ENCODE results near the gene SAP30BP.

Gene SAP30BP

GRCh38 chr17:75650874-75651273 is 16.3 kb upstream of the SAP30BP start:
- DNase-seq: no peak

GRCh38 chr17:75652341-75652740 is 14.8 kb upstream of the SAP30BP start:
- no peak for DNase-seq

DNA sequence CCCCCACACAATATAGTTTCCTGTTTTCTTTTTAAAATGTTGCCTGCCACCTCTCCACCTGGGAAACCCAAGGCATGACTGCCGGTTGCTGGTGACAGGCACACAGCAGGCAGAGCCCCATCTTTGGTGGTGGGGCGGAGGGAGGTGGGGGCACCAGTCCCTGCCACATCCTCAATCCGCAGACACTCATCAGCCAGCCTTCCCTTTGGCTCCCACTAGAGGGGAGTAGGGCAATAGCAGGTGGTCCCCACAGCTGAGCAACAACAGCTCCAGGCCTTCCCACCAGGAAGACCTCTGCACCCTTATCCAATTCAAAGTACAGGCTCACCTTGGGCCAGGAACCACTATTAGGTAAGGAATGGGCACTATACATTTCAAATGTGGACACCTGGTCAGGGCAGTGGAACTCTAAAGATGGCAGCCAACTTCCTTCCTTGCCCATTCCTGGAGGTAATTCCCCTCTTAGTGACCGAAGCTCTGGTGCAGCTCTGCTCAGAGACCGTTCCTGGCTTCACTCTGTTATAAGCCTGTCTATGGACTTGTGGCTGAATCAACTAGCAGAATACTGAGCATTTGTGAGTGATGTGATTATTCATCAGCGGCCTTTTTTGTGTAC is 14.1 kb upstream of the SAP30BP start:
- DNase-seq: peak; percentile 23

DNA sequence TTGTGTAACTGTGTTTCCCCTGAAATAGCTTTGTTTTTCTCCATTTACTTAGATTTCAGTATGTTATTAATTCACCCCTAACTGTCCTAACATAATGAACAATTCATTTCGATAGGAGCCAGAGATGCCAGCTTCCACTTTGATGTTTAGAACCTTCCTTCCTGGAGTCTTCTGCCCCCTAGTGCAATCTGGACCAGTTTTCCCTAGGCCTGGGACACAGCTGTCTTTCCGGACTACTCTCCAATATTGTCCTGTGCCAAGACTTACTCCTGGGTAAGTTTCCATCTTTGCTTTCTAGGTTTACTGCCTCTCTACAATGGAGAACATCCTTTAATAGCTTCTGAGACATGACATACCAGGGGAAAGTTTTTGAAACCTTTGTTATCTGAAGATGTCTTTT is 13.0 kb upstream of the SAP30BP start:
- no peak for DNase-seq

GRCh38 chr17:75658237-75658636 is 8.9 kb upstream of the SAP30BP start:
- DNase-seq: no peak

GRCh38 chr17:75661531-75661930 is 5.6 kb upstream of the SAP30BP start:
- DNase-seq: no peak

DNA sequence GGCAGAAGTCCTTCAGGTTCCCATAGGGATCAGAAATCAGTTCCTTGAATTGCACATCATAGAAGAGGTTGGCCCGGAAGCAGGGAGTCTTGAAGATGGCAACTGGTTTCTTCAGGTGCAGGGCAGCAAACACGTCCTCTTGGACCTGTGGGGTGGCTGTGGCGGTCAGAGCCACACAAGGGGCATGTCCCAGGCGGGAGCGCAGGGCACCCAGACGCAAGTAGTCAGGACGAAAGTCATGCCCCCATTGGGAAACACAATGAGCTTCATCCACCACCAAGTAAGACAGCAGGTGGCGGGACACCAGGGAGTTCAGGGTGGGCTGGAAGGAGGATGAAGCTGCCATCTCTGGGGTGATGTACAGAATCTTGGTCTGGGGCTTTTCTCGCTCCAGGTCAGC is 4.6 kb upstream of the SAP30BP start:
- no peak for DNase-seq

DNA sequence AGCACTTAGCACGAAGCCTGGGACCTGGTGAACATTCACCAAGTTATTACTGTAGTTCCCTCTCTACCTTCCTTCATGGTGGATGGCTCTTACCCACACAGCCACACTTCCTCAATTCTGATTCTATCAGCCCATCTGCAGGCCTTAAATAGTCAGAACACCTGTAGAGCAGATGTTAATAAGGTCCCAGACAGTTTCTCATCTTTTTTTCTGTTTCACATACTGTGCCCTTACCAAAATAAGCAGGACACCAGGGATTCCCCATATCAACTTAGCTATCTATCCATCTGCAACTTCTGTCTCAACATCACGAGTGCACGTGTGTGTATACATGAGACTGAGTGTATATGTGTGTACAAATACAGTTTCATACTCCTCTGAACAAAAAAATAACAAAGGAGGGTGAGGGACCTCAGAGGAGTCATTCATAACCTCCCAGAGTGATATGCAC is 3.0 kb upstream of the SAP30BP start:
- DNase-seq: no peak

DNA sequence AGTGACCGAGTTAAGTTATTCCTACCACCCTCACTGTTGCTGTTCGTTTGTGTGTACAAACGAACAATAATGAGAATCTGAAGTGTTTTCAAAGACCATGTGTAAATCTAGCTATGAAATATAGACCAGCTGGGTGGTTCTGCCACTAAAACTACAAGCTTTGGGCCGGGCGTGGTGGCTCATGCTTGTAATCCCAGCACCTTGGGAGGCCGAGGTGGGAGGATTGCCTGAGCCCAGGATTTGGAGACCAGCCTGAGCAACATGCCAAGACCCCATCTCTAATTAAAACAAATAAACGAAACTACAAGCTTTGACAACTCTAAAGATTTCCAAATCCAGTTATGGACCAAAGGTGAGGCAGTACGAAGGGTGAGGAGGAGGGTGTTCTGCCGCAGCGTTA is 1.2 kb upstream of the SAP30BP start:
- DNase-seq: no peak

- no peak for DNase-seq
Measured at GRCh38 chr17:75667825-75668224, 687 bp downstream of the SAP30BP start.

- DNase-seq: no peak
Measured at GRCh38 chr17:75668489-75668888, 1.4 kb downstream of the SAP30BP start.

- DNase-seq: no peak
Measured at GRCh38 chr17:75670868-75671267, 3.7 kb downstream of the SAP30BP start.

DNA sequence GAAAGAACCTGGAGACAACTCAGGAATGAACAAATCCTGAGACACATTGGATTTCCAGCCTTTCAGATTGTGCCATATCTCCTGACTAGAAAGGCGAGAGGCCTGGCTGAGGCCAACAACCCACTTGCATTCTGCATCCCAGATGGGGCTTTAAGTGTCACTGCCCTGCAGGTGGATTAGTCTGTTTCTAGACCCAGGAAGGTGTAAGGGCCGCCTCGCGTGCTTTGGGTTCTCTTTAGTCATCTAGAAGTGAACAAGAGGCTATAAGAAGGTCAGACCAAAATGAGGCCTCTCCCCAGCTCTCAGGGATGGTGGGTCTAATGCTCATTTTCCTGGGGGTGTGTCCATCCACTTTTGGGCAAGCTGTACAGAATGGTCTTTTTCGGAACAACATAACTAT is 4.9 kb downstream of the SAP30BP start:
- no peak for DNase-seq

DNA sequence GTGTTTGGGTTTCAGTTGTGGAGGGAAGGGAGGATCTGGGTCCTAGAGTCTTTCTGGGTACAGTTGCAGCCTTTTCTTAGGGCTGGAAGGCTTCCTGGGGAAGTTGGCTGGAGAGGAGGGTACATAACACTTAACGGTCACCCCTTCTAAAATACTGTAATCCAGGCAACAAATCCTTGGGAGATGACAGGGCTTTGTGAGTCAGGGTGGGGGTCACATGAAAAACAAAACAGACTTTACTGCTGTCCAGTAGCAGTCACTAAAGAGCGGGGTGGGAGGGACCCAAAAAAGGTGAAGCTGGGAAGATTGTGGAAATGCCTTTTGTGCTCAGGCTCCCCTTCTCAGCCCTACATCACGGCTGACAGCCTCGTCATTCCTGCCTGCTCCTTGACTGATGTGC is 6.3 kb downstream of the SAP30BP start:
- DNase-seq: no peak

GRCh38 chr17:75676461-75676860 is 9.3 kb downstream of the SAP30BP start:
- no peak for DNase-seq

GRCh38 chr17:75679706-75680211 is 12.6 kb downstream of the SAP30BP start:
- no peak for DNase-seq

DNA sequence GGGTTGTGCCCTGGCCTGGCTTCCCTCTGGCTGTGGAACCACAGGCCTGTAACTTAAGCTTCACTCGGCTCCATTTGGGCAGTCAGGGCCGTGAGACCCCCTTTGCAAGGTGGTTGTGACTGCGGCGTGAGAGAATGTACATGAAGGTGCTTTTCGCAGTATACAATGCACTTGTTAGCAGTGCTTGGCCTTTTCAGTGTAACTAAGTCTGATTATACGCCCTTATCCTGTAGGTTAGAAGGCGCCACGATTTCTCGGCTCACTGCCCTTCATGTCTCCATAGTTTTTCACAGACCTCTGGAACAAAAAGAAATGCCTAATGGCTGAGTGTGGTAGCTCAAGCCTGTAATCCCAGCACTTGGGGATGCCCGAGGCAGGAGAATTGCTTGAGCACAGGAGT is 13.3 kb downstream of the SAP30BP start:
- DNase-seq: no peak

- peak; percentile 26 for DNase-seq
Measured at GRCh38 chr17:75681289-75681688, 14.2 kb downstream of the SAP30BP start.

GRCh38 chr17:75683583-75683982 is 16.4 kb downstream of the SAP30BP start:
- DNase-seq: peak; percentile 47

DNA sequence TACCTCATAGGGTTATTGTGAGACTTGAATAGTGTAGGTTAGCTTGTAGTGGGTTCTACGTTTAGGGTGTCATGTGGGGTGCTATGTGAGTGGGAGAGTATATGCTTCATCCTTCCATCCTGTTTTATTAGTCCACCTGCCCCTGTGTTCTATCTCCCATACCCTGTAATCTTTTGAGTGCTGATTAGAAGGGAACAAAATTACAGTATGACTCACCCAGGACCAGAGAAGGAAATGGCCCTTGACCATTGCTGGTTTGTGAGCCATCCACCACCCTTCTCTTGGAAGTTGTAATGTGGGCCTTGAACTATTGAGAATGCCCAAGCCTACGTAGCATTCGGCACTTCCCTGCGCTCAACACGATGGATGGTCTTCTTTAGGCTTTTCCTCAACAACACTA is 17.1 kb downstream of the SAP30BP start:
- no peak for DNase-seq

DNA sequence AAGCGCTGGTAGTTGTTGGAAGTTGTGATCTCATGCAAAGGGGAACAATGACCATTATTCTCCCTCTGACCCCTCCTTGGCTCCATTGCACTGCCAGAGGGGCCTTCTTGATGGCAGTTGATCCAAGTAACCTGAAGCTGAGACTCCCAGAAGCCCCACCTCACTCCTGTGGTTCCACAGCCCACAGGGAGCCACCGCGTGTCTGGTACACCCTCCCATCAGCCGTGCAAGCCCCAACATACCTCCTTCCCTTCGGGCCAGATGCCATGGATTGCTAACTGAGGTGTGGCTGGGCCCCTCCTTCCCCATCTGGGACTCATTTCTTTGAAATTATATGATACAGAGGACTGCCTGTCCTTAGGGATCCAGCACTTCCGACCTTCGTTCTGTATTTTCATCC is 17.8 kb downstream of the SAP30BP start:
- peak; percentile 79 for DNase-seq

- no peak for DNase-seq
Measured at GRCh38 chr17:75685499-75685898, 18.4 kb downstream of the SAP30BP start.

DNA sequence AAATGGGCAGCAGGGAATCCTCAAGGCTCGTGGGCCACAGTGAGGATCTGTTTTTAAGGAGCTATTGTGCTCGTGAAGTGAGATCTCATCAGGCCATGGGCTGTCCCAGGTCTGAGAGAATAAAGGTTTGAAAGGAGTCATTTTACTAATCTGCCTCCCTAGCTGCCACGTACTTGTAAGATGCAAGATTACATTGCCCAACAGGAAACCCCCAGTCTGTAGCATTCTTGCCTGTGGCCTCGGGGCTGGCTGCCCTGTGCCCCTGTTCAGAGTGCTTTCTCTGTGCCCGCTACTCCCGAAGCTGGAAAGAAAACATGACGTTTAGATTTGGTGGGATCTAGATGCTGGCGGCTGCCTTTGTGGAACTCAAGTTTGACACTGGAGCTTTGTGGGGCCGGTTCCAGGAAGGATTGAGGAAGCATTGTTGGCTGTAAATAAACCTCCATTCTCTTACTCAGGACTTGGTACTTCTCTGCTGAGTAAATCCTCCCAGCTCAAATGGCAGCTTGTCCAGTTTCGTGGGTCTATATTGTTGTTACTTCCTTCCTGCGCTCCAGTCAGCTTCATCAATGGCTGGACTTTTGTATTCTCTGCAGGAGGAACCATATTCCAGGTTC is 21.2 kb downstream of the SAP30BP start:
- no peak for DNase-seq

GRCh38 chr17:75689441-75689873 is 22.3 kb downstream of the SAP30BP start:
- no peak for DNase-seq

Data from fibroblast of skin of abdomen (primary cell).